Fibroblast of mammary gland (primary cell): ENCODE results near the gene ADCYAP1R1.

Experiments
- DNase-seq: peaks from one replicate; pipeline ENCODE4 v3.0.0-alpha.2; 2010; ENCODE audit warnings: low read depth
- H3K4me3 ChIP-seq: 2 replicates; pipeline ENCODE4 v1.5.1; 2011; ENCODE audit warnings: low read depth, mild to moderate bottlenecking, low read length, moderate library complexity; ENCODE audit not compliant: control insufficient read depth
- CTCF ChIP-seq: conservative IDR thresholded peaks from 2 replicates; pipeline ENCODE4 v1.5.1; 2011; ENCODE audit warnings: low read depth, low read length, inconsistent platforms; ENCODE audit not compliant: control insufficient read depth, insufficient read depth

Gene ADCYAP1R1

DNA sequence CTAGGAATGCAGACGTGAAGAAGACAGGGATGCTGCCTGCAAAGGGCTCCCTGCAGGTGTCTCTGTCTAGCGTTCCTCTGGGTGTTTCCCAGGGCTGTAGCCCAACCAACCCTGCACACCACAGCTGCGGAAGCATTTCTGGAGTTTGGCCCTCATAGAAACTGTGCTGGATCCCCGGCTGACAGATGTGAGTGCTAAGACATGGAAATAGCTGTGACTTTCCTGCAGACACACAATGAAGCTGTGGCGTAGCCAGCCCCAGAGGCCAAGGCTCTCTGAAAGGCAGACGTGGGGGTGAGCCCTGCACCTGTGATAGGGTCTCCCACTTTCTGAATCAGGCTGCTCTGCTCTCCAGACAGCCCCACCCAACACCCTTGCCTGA, 44.8 kb downstream of the ADCYAP1R1 start:
- no peak for DNase-seq
- no peak overlapping the region for H3K4me3 ChIP-seq
- TF ChIP-seq CTCF: no peak

- TF ChIP-seq CTCF: no peak
- H3K4me3 ChIP-seq: no peak overlapping the region
- no peak for DNase-seq
These were observed 46.7 kb downstream of the ADCYAP1R1 start for GRCh38 chr7:31098642-31099360.

DNA sequence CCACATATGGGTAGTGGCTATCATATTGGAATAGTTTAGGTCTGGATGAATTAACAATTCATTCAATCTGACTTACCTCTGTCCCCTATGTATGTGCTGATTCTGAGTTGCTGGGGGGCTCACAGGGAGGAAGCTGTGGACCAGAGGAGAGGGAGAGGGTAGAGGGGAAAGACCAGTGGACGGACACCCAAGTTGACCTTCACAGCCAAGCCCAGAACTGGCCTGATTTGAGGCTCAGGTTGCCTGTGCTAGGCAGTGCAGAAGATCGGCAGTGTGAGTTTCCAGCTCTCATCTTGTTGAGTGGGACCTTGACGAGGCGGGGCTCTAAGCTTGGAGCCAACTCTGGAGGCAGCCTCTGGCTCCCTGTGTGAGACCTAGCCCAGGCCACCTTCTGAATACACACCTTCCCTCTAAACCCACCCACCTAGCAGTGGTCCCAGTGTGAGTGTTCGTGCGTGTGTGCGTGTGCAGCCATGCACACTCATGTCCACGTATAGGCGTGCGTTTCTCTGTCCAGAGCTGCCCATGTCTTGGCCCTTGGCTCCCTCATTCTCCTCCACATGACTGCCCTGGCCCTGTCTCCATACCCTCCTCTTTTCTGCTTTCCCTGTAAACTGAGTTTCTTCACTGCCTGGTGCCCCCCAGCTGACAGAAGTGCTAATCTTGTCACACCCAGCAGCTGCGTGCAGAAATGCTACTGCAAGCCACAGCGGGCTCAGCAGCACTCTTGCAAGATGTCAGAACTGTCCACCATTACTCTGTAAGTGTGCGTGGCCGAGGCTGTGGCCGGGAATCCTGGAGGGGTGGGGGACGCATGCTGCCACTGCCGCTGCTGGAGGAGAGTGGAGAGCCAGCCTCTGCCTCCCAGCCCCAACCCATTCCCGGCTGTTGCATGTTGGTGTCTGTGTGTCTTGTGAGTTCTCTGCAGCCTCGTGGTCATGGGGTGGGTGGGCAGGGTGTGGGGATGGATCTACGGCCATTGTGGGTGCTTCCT, 47.6 kb downstream of the ADCYAP1R1 start:
- no peak for TF ChIP-seq CTCF
- DNase-seq: no peak
- no peak overlapping the region for H3K4me3 ChIP-seq

- no peak for TF ChIP-seq CTCF
- no peak overlapping the region for H3K4me3 ChIP-seq
- peak; percentile 71 for DNase-seq
These were observed 48.3 kb downstream of the ADCYAP1R1 start for GRCh38 chr7:31100445-31100844.

- no peak overlapping the region for H3K4me3 ChIP-seq
- TF ChIP-seq CTCF: no peak
- no peak for DNase-seq
These were observed 48.8 kb downstream of the ADCYAP1R1 start for GRCh38 chr7:31100871-31101270.

GRCh38 chr7:31101544-31101943, 49.4 kb downstream of the ADCYAP1R1 start:
- TF ChIP-seq CTCF: no peak
- H3K4me3 ChIP-seq: no peak overlapping the region
- DNase-seq: no peak
